Stomach (tissue), 4 donors: ENCODE data around the gene GLYR1.

Experiments
- CTCF ChIP-seq, 7 experiments: fragments of 450-650 bp in 4 of 7; fragments of 200-600 bp in 3 of 7; sonication (generic) in 3 of 7; IDR thresholded peaks; one replicate each; pipeline ENCODE4 v1.5.1; 2016 to 2019; ENCODE audit warnings: antibody characterized with exemption in 7 of 7, control low read depth in 2 of 7, mild to moderate bottlenecking in 1 of 7
- POLR2A ChIP-seq, 4 donors: fragments of 450-650 bp; IDR thresholded peaks; one replicate each; pipeline ENCODE4 v1.6.1; 2016; ENCODE audit warnings: antibody characterized with exemption in 4 of 4, control low read depth in 2 of 4, mild to moderate bottlenecking in 1 of 4, moderate library complexity in 1 of 4
- POLR2AphosphoS5 ChIP-seq, 3 donors: sonication (generic); formaldehyde crosslinking; IDR thresholded peaks; one replicate each; pipeline ENCODE4 v1.6.1; 2016; ENCODE audit warnings: antibody characterized with exemption in 3 of 3

- TF ChIP-seq CTCF (IDR thresholded peaks at IDR 0.05) (no peak), POLR2AphosphoS5 (IDR thresholded peaks at IDR 0.05) (no peak), POLR2A (IDR thresholded peaks at IDR 0.05) (no peak)
These were observed 70.9 kb downstream of the GLYR1 start for GRCh38 chr16:4776141-4776705.
